GM19025 (cell line): ENCODE results near the gene GCC1.
"Not testable (repeated sequence)": the region's sequence is repeated elsewhere in the genome, so short reads cannot be mapped to it uniquely, and the experiment has no call there.

Source experiments
- ATAC-seq: cut with Tn5 transposase; IDR thresholded peaks from one replicate; pipeline ENCODE4 v1.9.1; 2021; ENCODE audit warnings: mild to moderate bottlenecking, low read depth, moderate library complexity; ENCODE audit not compliant: unreplicated experiment

GCC1 gene

GRCh38 chr7:127546313-127546712 is 39.1 kb downstream of the GCC1 start:
- ATAC-seq = no peak

- ATAC-seq = no peak
Measured at GRCh38 chr7:127541548-127541947, 43.8 kb downstream of the GCC1 start.

GRCh38 chr7:127540461-127540860 is 44.9 kb downstream of the GCC1 start:
- ATAC-seq = not testable (repeated sequence)

GRCh38 chr7:127539116-127539515 is 46.3 kb downstream of the GCC1 start:
- no peak for ATAC-seq

- no peak for ATAC-seq
Measured at GRCh38 chr7:127536741-127537140, 48.7 kb downstream of the GCC1 start.

GRCh38 chr7:127536394-127536691 is 49.1 kb downstream of the GCC1 start:
- no peak for ATAC-seq

GRCh38 chr7:127535546-127536393 is 49.6 kb downstream of the GCC1 start:
- ATAC-seq = no peak

- no peak for ATAC-seq
Measured at GRCh38 chr7:127534636-127535035, 50.8 kb downstream of the GCC1 start.

GRCh38 chr7:127532736-127533135 is 52.7 kb downstream of the GCC1 start:
- ATAC-seq = no peak

GRCh38 chr7:127532151-127532550 is 53.2 kb downstream of the GCC1 start:
- ATAC-seq = no peak
